ENCODE measurements around the gene SDF4. TPM values are rescaled to one million over a fixed set of nuclear protein-coding genes. Genes with fewer than 3 reads are reported as not detected.
A peak's percentile ranks its signal among the peaks of the same experiment; 100 is the strongest.

Gene SDF4
- total RNA-seq, 1 experiment from 2014 or later = 82.0 TPM

DNA sequence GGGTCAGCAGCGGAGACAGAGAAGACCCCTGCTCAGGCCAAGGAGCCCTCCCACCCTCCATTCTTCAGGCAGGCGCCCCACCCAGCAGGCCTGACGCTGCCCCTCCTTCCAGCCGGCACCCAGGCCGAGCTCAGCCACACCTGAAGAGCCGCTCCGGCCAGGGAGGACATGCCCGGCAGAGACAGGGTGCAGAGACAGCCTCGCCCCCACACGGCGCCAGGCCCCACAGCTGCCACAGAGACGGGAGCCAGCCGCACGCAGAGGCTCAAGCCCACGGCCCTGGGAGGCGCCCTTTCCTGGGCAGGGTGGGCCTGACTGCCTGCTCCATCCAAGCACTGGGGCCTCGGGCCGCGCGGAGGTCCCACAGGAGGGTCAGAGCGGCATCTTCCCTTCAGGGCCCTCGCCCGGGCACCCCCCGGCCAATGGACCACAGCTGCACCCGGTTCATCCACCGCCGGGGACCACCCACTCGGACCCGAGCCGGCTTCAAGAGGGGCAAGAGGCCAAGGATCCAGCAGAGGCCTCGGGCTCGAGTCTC is 52.9 kb downstream of the SDF4 start:
- TF ChIP-seq, protein P1, sequence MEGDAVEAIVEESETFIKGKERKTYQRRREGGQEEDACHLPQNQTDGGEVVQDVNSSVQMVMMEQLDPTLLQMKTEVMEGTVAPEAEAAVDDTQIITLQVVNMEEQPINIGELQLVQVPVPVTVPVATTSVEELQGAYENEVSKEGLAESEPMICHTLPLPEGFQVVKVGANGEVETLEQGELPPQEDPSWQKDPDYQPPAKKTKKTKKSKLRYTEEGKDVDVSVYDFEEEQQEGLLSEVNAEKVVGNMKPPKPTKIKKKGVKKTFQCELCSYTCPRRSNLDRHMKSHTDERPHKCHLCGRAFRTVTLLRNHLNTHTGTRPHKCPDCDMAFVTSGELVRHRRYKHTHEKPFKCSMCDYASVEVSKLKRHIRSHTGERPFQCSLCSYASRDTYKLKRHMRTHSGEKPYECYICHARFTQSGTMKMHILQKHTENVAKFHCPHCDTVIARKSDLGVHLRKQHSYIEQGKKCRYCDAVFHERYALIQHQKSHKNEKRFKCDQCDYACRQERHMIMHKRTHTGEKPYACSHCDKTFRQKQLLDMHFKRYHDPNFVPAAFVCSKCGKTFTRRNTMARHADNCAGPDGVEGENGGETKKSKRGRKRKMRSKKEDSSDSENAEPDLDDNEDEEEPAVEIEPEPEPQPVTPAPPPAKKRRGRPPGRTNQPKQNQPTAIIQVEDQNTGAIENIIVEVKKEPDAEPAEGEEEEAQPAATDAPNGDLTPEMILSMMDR (conservative IDR thresholded peaks at IDR 0.05) = no peak
- Histone ChIP-seq H3K79me2 (ENCODE audit: insufficient read depth, low read length) (no peaks in the 10 kb centered on the region), H3K9me3 (ENCODE audit: control insufficient read depth, low read depth, low read length) (no peaks in the 10 kb centered on the region), H3K4me2 (ENCODE audit: insufficient read depth, insufficient read length, low read length) (no peak overlapping the region), H3K23me2 (ENCODE audit: insufficient read length, low read depth, low read length, poor library complexity, severe bottlenecking) (no peaks in the 10 kb centered on the region), H2AFZ (ENCODE audit: low read length) (no peak overlapping the region), H3K23ac (ENCODE audit: insufficient read length, low read depth, low read length) (no peak overlapping the region), H3T11ph (ENCODE audit: low read length) (no peak overlapping the region), H3K27ac (ENCODE audit: insufficient read length, low read depth, low read length) (no peak overlapping the region), H3K79me1 (ENCODE audit: insufficient read depth, low read depth, low read length, poor library complexity, severe bottlenecking) (no peaks in the 10 kb centered on the region), H3K56ac (ENCODE audit: insufficient read length, low read depth, low read length) (no peak overlapping the region), H3K27me3 (ENCODE audit: insufficient read depth, low read length) (no peaks in the 10 kb centered on the region), H4K91ac (ENCODE audit: insufficient read length, low read depth, low read length) (no peak overlapping the region), H4K20me1 (ENCODE audit: control insufficient read depth, insufficient read depth, insufficient read length) (no peaks in the 10 kb centered on the region), H2BK15ac (ENCODE audit: low read depth, low read length) (no peak overlapping the region), H2AK5ac (ENCODE audit: insufficient read length, low read length) (no peak overlapping the region), H3K18ac (ENCODE audit: insufficient read length, low read depth, low read length) (no peak overlapping the region), H3K4ac (ENCODE audit: low read depth, low read length) (no peak overlapping the region), H4K8ac (replicated peaks; ENCODE audit: insufficient read length, low read depth, low read length) (no peak overlapping the region), H2BK12ac (ENCODE audit: insufficient read length, low read depth, low read length) (no peak overlapping the region), H2BK20ac (ENCODE audit: low read depth, low read length, poor library complexity, severe bottlenecking) (no peak overlapping the region), H3K4me1 (ENCODE audit: insufficient read depth, low read length) (peaks cover 3% of the 10 kb centered on the region; the same call in 1 of the 2 replicates), H4K5ac (ENCODE audit: insufficient read length, low read depth, low read length) (no peak overlapping the region), H2BK120ac (ENCODE audit: low read depth, low read length, poor library complexity, severe bottlenecking) (no peak overlapping the region), H2BK5ac (ENCODE audit: insufficient read length, low read length) (no peak overlapping the region), H3K9ac (ENCODE audit: extremely low read depth, insufficient read length, low read length) (no peak overlapping the region), H3K14ac (ENCODE audit: insufficient read depth, low read length) (no peak overlapping the region)
- peaks cover 1 to 10% (median 4%) of the 10 kb centered on the region in 3 experiments; a peak in 4 of 7 replicates for H3K36me3 Mint-ChIP-seq (ENCODE audit: insufficient read depth in 1 of 3, low read depth in 3 of 3)
- no peak overlapping the region for H3K27ac Mint-ChIP-seq
- no peak overlapping the region for H3K4me3 Mint-ChIP-seq
- peaks cover 0 to 4% of the 10 kb centered on the region in 2 experiments; a peak in 2 of 5 replicates for H3K9me3 Mint-ChIP-seq
- no CpG with 5 or more reads among the region's 32 CpGs for WGBS (ENCODE audit: extremely low coverage, insufficient read length, low lambda C conversion rate)
- peak; percentile 26 for DNase-seq
- peaks cover 11% of the 10 kb centered on the region for H3K27me3 Mint-ChIP-seq (ENCODE audit: low read depth)
- H3K4me1 Mint-ChIP-seq = peaks cover 18 to 27% of the 10 kb centered on the region in 2 experiments

Measured in H9 (cell line).